ENCODE measurements around the gene RPL27. TPM values are rescaled to one million over a fixed set of nuclear protein-coding genes. Genes with fewer than 3 reads are reported as not detected.

RPL27 gene
- total RNA-seq, 1 experiment from 2014 or later: 1,565 TPM

DNA sequence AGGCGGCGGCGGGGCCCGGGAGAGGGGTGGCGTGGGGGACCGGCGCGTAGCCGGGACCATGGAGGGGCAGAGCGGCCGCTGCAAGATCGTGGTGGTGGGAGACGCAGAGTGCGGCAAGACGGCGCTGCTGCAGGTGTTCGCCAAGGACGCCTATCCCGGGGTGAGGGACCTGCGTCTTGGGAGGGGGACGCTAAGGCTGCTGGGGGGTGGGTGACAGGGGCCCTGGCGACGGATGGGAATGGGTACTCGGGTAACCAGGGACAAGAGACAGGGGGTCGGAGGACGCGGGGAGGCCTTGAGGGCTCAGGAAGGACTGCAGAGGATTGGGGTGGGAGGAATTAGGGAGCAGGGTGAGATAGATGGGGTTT, 27.1 kb downstream of the RPL27 start:
- intact Hi-C loops (cut with micrococcal nuclease; ENCODE audit: unreplicated experiment): no loop called here
- POLR2A ChIA-PET: interaction anchor here (1.9 kb wide), 1 partner anchor 27 kb away, joined by 17 read pairs; the partner anchor contains the start of gene RPL27
- CTCF ChIA-PET: no interaction called here
- Histone ChIP-seq H3K27me3 (replicated peaks; ENCODE audit: control insufficient read depth, insufficient read depth, low read length) (no peaks in the 10 kb centered on the region), H3K36me3 (ENCODE audit: control insufficient read depth, insufficient read depth, low read length) (no peaks in the 10 kb centered on the region), H3K4me3 (ENCODE audit: low read depth, low read length) (peak overlapping the region; percentile 27), H3K9me3 (no peaks in the 10 kb centered on the region), H3K4me1 (peaks cover 17% of the 10 kb centered on the region)
- Mint-ChIP-seq H3K27me3 (ENCODE audit: insufficient read depth, unreplicated experiment) (no peaks in the 10 kb centered on the region), H3K36me3 (ENCODE audit: insufficient read depth, unreplicated experiment) (peaks cover 20% of the 10 kb centered on the region), H3K4me1 (ENCODE audit: low read depth, unreplicated experiment) (no peaks in the 10 kb centered on the region), H3K9me3 (ENCODE audit: unreplicated experiment) (no peaks in the 10 kb centered on the region), H3K27ac (ENCODE audit: unreplicated experiment) (peak overlapping the region; percentile 85), H3K4me3 (ENCODE audit: unreplicated experiment) (peak overlapping the region; percentile 69)
- TF ChIP-seq, protein P1, sequence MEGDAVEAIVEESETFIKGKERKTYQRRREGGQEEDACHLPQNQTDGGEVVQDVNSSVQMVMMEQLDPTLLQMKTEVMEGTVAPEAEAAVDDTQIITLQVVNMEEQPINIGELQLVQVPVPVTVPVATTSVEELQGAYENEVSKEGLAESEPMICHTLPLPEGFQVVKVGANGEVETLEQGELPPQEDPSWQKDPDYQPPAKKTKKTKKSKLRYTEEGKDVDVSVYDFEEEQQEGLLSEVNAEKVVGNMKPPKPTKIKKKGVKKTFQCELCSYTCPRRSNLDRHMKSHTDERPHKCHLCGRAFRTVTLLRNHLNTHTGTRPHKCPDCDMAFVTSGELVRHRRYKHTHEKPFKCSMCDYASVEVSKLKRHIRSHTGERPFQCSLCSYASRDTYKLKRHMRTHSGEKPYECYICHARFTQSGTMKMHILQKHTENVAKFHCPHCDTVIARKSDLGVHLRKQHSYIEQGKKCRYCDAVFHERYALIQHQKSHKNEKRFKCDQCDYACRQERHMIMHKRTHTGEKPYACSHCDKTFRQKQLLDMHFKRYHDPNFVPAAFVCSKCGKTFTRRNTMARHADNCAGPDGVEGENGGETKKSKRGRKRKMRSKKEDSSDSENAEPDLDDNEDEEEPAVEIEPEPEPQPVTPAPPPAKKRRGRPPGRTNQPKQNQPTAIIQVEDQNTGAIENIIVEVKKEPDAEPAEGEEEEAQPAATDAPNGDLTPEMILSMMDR (IDR thresholded peaks at IDR 0.05; ENCODE audit: insufficient read depth in 1 of 2, low read depth in 1 of 2, low read length in 1 of 2, severe bottlenecking in 1 of 2, unreplicated experiment in 1 of 2): no peak
- no peak for DNase-seq
- BruUV-seq (replicated peaks): no TSS peak

DNA sequence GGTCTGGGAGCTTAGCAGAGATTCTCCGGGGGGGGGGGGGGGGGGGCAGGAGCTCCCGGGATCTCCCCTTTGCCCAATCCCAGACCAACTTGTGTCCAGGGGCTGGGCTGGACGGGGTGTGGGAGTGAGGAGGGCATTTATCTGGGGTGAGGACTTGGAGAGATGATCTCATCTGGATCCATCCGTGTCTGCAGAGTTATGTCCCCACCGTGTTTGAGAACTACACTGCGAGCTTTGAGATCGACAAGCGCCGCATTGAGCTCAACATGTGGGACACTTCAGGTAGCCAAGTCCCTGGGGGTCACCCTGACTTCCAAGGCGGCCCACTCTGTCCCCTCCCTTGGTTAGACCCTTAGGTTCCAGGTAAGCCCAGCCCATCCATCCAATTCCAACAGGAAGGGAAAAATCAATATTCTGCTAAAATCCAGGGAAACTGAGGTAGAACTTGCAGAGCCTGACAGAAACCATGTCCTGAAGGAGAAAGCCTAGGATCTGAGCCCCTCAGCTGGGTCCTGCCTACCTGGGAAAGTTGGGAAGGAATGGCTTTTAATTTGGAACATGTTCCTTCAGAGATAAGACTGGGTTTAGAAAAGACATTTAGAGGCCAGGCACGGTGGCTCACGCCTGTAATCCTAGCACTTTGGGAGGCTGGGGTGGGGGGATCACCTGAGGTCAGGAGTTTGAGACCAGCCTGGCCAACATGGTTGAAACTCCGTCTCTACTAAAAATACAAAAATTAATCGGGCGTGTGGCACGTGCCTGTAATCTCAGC, 27.7 kb downstream of the RPL27 start:
- DNase-seq: no peak
- BruUV-seq (replicated peaks): no TSS peak
- H3K36me3 Mint-ChIP-seq (ENCODE audit: insufficient read depth, unreplicated experiment): peaks cover 14% of the 10 kb centered on the region
- H3K4me3 ChIP-seq (ENCODE audit: low read depth, low read length): no peak overlapping the region
- H3K4me1 Mint-ChIP-seq (ENCODE audit: low read depth, unreplicated experiment): no peaks in the 10 kb centered on the region
- H3K4me1 ChIP-seq: peaks cover 17% of the 10 kb centered on the region
- TF ChIP-seq, protein P1 (IDR thresholded peaks at IDR 0.05; ENCODE audit: insufficient read depth in 1 of 2, low read depth in 1 of 2, low read length in 1 of 2, severe bottlenecking in 1 of 2, unreplicated experiment in 1 of 2): no peak
- H3K9me3 ChIP-seq: no peaks in the 10 kb centered on the region
- no peaks in the 10 kb centered on the region for H3K36me3 ChIP-seq (ENCODE audit: control insufficient read depth, insufficient read depth, low read length)
- peak overlapping the region; percentile 69 for H3K4me3 Mint-ChIP-seq (ENCODE audit: unreplicated experiment)
- CTCF ChIA-PET: interaction anchor here (1.6 kb wide), 1 partner anchor 28 kb away, joined by 4 read pairs; the partner anchor contains the start of gene RPL27
- POLR2A ChIA-PET: no interaction called here
- no peaks in the 10 kb centered on the region for H3K27me3 Mint-ChIP-seq (ENCODE audit: insufficient read depth, unreplicated experiment)
- intact Hi-C loops (cut with micrococcal nuclease; ENCODE audit: unreplicated experiment): no loop called here
- no peak overlapping the region for H3K27ac Mint-ChIP-seq (ENCODE audit: unreplicated experiment)
- no peaks in the 10 kb centered on the region for H3K9me3 Mint-ChIP-seq (ENCODE audit: unreplicated experiment)
- no peaks in the 10 kb centered on the region for H3K27me3 ChIP-seq (replicated peaks; ENCODE audit: control insufficient read depth, insufficient read depth, low read length)

DNA sequence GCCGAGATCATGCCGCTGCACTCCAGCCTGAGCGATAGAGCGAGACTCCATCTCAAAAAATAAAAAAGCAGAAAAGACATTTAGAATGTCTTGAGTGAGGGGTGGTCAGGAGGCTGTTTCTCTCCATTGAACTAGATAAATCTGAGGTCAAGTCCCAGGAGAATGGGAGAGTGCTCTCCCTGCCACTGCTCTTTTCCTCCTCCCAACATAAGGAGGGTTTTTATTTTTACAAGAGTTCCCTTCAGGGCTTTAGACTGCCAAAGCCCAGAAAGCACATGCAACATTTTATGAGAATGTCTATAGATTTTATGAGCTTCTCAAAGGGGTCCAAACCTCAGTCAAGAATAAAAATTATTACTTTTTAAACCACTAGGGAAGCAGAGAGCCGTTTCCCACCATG, 28.4 kb downstream of the RPL27 start:
- no peaks in the 10 kb centered on the region for H3K9me3 Mint-ChIP-seq (ENCODE audit: unreplicated experiment)
- Histone ChIP-seq H3K36me3 (ENCODE audit: control insufficient read depth, insufficient read depth, low read length) (no peaks in the 10 kb centered on the region), H3K4me1 (peaks cover 14% of the 10 kb centered on the region; the same call in 1 of the 2 replicates), H3K4me3 (ENCODE audit: low read depth, low read length) (no peak overlapping the region), H3K9me3 (no peaks in the 10 kb centered on the region), H3K27me3 (replicated peaks; ENCODE audit: control insufficient read depth, insufficient read depth, low read length) (no peaks in the 10 kb centered on the region)
- BruUV-seq (replicated peaks): no TSS peak
- DNase-seq: no peak
- POLR2A ChIA-PET: no interaction called here
- H3K36me3 Mint-ChIP-seq (ENCODE audit: insufficient read depth, unreplicated experiment): peaks cover 8% of the 10 kb centered on the region
- TF ChIP-seq, protein P1 (IDR thresholded peaks at IDR 0.05; ENCODE audit: insufficient read depth in 1 of 2, low read depth in 1 of 2, low read length in 1 of 2, severe bottlenecking in 1 of 2, unreplicated experiment in 1 of 2): no peak
- H3K4me3 Mint-ChIP-seq (ENCODE audit: unreplicated experiment): no peak overlapping the region
- CTCF ChIA-PET: interaction anchor here (1.6 kb wide), 1 partner anchor 28 kb away, joined by 4 read pairs; the partner anchor contains the start of gene RPL27
- no peak overlapping the region for H3K27ac Mint-ChIP-seq (ENCODE audit: unreplicated experiment)
- H3K27me3 Mint-ChIP-seq (ENCODE audit: insufficient read depth, unreplicated experiment): no peaks in the 10 kb centered on the region
- intact Hi-C loops (cut with micrococcal nuclease; ENCODE audit: unreplicated experiment): no loop called here
- no peaks in the 10 kb centered on the region for H3K4me1 Mint-ChIP-seq (ENCODE audit: low read depth, unreplicated experiment)

Data from Caco-2 (cell line).